Peyer's patch (tissue), 4 donors: ENCODE data around the gene RSL1D1. TPM values are rescaled to one million over a fixed set of nuclear protein-coding genes. Genes with fewer than 3 reads are reported as not detected.

Source experiments
- DNase-seq, 3 donors: peaks; one replicate each; pipeline ENCODE4 v3.0.0-alpha.2; 2017 to 2019
- H3K27ac ChIP-seq, 4 donors: fragments of 200-600 bp; sonication (generic); one replicate each; pipeline ENCODE4 v1.5.1; 2016 to 2019
- H3K27me3 ChIP-seq, 2 donors: fragments of 200-600 bp; sonication (generic); one replicate each; pipeline ENCODE4 v1.5.1; 2019
- H3K36me3 ChIP-seq, 3 donors: fragments of 200-600 bp; sonication (generic); one replicate each; pipeline ENCODE4 v1.5.1; 2016 to 2019
- H3K4me1 ChIP-seq, 4 donors: fragments of 200-600 bp; sonication (generic); one replicate each; pipeline ENCODE4 v1.5.1; 2016 to 2019
- H3K4me3 ChIP-seq, 4 donors: fragments of 200-600 bp; sonication (generic); 1 replicate in 3 of 4; 2 replicates in 1 of 4; pipeline ENCODE4 v1.5.1; 2016 to 2019; ENCODE audit warnings: mild to moderate bottlenecking in 1 of 4
- H3K9me3 ChIP-seq, 4 donors: fragments of 200-600 bp; sonication (generic); one replicate each; pipeline ENCODE4 v1.5.1; 2016 to 2019; ENCODE audit warnings: mild to moderate bottlenecking in 1 of 4
- POLR2A ChIP-seq, 2 donors: fragments of 450-650 bp; IDR thresholded peaks; one replicate each; pipeline ENCODE4 v1.5.1; 2017; ENCODE audit warnings: antibody characterized with exemption in 2 of 2, mild to moderate bottlenecking in 2 of 2, moderate library complexity in 2 of 2
- total RNA-seq, 4 donors: library from RNA; depleted of rRNA; stranded (reverse); fragments of >200 nt; gene quantifications; one replicate each; pipeline ENCODE4 v1.1.0, GENCODE V29; 2016
- TF ChIP-seq, protein P1 (sequence below), 6 experiments: fragments of 450-650 bp in 4 of 6; fragments of 200-600 bp in 2 of 6; sonication (generic) in 1 of 6; IDR thresholded peaks; one replicate each; pipeline ENCODE4 v1.5.1; 2017 to 2019; ENCODE audit warnings: antibody characterized with exemption in 6 of 6, mild to moderate bottlenecking in 3 of 6, moderate library complexity in 1 of 6

The RSL1D1 gene
- total RNA-seq, 4 donors from 2014 or later, result 45.2 to 83.2 (median 54.3) TPM

DNA sequence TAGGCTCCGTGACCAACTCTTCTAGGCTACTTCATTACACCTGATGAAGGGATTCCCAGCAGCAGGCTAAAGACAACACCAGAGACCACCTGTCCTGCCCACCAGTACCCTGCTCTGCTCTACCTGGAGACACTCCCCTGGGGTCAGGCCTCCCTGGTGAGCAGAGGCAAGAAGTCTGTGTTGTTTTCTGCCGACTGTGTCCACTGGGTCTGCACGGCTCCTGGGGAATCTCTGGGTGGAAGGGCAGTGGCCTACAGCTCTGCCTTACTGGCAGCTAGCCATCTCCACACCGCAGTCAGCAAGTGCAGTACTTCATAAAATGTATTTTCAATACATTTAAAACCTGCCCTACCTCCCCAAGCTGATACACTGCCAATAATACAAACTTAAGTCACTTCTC lies 6.8 kb downstream of the RSL1D1 start:
- no peak overlapping the region for H3K27ac ChIP-seq
- TF ChIP-seq, protein P1, sequence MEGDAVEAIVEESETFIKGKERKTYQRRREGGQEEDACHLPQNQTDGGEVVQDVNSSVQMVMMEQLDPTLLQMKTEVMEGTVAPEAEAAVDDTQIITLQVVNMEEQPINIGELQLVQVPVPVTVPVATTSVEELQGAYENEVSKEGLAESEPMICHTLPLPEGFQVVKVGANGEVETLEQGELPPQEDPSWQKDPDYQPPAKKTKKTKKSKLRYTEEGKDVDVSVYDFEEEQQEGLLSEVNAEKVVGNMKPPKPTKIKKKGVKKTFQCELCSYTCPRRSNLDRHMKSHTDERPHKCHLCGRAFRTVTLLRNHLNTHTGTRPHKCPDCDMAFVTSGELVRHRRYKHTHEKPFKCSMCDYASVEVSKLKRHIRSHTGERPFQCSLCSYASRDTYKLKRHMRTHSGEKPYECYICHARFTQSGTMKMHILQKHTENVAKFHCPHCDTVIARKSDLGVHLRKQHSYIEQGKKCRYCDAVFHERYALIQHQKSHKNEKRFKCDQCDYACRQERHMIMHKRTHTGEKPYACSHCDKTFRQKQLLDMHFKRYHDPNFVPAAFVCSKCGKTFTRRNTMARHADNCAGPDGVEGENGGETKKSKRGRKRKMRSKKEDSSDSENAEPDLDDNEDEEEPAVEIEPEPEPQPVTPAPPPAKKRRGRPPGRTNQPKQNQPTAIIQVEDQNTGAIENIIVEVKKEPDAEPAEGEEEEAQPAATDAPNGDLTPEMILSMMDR (IDR thresholded peaks at IDR 0.05), result no peak
- no peak for TF ChIP-seq POLR2A (IDR thresholded peaks at IDR 0.05)
- DNase-seq, result no peak
- peaks cover 0 to 7% (median 0%) of the 10 kb centered on the region in 4 donors for H3K4me1 ChIP-seq
- H3K36me3 ChIP-seq, result peaks cover 0 to 97% (median 0%) of the 10 kb centered on the region in 3 donors
- no peak overlapping the region for H3K4me3 ChIP-seq
- no peaks in the 10 kb centered on the region for H3K27me3 ChIP-seq
- no peaks in the 10 kb centered on the region for H3K9me3 ChIP-seq

DNA sequence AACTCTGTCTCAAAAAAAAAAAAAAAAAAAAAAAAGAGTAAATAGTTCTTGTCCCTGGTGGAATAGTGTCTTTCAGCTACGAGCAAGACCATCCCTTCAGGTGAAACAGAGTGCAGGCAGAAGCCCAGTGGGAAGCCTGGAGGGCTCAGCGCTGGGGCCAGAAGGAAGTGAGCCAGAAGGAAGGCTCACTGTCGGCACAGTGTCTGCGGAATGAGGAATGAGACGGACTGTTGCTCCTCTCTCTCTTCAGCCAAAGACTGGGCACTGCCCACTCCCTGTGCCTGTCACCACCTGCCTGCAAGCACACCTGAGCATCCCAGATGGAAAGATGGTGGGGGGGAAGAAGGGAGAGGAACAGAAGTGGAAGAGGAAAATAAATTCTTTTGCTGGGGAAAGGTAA lies 7.5 kb downstream of the RSL1D1 start:
- Histone ChIP-seq H3K27me3 (no peaks in the 10 kb centered on the region), H3K36me3 (peaks cover 0 to 97% (median 0%) of the 10 kb centered on the region in 3 donors), H3K4me1 (peaks cover 0 to under 1% (median 0%) of the 10 kb centered on the region in 4 donors), H3K9me3 (no peaks in the 10 kb centered on the region), H3K4me3 (no peak overlapping the region), H3K27ac (no peak overlapping the region)
- TF ChIP-seq POLR2A (IDR thresholded peaks at IDR 0.05), result no peak
- TF ChIP-seq, protein P1 (IDR thresholded peaks at IDR 0.05), result no peak
- DNase-seq, result no peak

DNA sequence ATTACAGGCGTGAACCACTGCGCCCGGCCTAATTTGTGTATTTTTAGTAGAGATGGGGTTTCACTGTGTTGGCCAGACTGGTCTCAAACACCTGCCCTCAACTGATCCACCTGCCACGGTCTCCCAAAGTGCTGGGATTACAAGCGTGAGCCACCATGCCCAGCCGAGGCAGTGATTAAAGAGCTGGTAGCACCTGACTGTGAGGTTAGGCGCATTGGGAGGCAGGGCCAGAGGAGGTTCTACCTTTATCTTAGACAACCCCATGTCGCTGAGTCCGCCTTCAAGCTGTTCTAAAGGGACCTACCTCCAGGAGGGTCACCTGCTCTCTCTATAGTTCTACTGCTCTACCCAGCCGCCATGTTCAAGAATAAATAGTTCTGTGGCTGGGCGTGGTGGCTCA lies 8.1 kb downstream of the RSL1D1 start:
- no peak for DNase-seq
- no peaks in the 10 kb centered on the region for H3K4me1 ChIP-seq
- no peaks in the 10 kb centered on the region for H3K27me3 ChIP-seq
- peaks cover 0 to 97% (median 0%) of the 10 kb centered on the region in 3 donors for H3K36me3 ChIP-seq
- H3K4me3 ChIP-seq, result no peak overlapping the region
- no peak for TF ChIP-seq POLR2A (IDR thresholded peaks at IDR 0.05)
- TF ChIP-seq, protein P1 (IDR thresholded peaks at IDR 0.05), result no peak
- H3K9me3 ChIP-seq, result no peaks in the 10 kb centered on the region
- H3K27ac ChIP-seq, result no peak overlapping the region

DNA sequence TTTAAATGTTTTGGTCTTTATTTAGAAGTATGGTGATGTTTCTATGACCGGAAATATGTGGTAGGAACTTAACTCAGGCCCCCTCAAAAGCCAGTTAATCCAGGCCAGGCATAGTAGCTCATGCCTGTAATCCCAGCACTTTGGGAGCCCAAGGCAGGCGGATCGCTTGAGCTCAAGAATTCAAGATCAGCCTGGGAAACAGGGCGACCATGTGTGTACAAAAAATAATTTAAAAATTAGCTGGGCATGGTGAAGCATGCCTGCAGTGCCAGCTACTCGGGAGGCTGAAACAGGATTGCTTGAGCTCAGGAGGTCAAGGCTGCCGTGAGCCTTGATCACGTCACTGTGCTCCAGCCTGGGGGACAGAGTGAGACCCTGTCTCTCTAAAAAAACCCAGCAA lies 10.3 kb downstream of the RSL1D1 start:
- H3K9me3 ChIP-seq, result no peaks in the 10 kb centered on the region
- no peaks in the 10 kb centered on the region for H3K4me1 ChIP-seq
- H3K36me3 ChIP-seq, result peaks cover 0 to 97% (median 0%) of the 10 kb centered on the region in 3 donors
- H3K27me3 ChIP-seq, result no peaks in the 10 kb centered on the region
- DNase-seq, result no peak
- no peak for TF ChIP-seq POLR2A (IDR thresholded peaks at IDR 0.05)
- TF ChIP-seq, protein P1 (IDR thresholded peaks at IDR 0.05), result no peak
- H3K4me3 ChIP-seq, result no peak overlapping the region
- H3K27ac ChIP-seq, result no peak overlapping the region

DNA sequence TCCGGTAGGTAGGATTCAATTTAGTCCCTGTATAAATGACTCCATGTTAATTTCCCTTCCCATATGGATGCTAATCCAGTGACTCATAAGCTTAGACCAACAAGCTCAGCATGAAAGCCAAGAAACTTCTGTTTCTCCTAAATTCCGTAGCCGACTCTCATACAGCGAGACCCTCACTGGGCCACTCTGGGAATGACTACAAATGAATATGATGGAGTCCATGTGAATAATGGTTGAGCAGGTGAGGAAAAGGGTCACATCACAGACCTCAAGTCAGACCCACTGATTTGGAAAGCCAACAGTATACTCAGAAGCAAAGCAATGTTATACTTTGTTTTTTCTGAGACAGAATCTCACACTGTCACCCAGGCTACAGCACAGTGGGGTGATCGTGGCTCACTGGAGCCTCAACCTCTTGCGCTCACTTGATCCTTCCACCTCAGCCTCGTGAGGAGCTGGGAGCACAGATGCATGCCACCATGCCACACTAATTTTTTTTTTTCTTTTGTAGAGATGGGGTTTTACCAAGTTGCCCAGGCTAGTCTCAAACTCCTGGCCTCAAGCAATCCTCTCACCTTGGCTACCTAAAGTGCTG lies 14.6 kb downstream of the RSL1D1 start:
- Histone ChIP-seq H3K27ac (no peak overlapping the region), H3K9me3 (no peaks in the 10 kb centered on the region), H3K4me1 (no peaks in the 10 kb centered on the region), H3K27me3 (no peaks in the 10 kb centered on the region), H3K4me3 (no peak overlapping the region), H3K36me3 (peaks cover 0 to 57% (median 0%) of the 10 kb centered on the region in 3 donors)
- TF ChIP-seq, protein P1 (IDR thresholded peaks at IDR 0.05), result no peak
- TF ChIP-seq POLR2A (IDR thresholded peaks at IDR 0.05), result no peak
- no peak for DNase-seq
